BJ (cell line): Measurements from ENCODE around the gene CRISP2. TPM values are rescaled to one million over a fixed set of nuclear protein-coding genes. Genes with fewer than 3 reads are reported as not detected.

Experiments
- CTCF ChIA-PET: fragments of 350-600 bp; formaldehyde crosslinking; extraction: SDS; loops from one replicate; lab custom pipeline; 2021; ENCODE audit warnings: antibody characterized with exemption, inconsistent platforms; lab: Yijun Ruan, JAX
- POLR2A ChIA-PET: fragments of 300-600 bp; sonication (Branson Sonifier 250); formaldehyde crosslinking; extraction: SDS; loops from one replicate; lab custom pipeline; 2021; ENCODE audit warnings: antibody characterized with exemption; lab: Charles Lee
- DNase-seq: peaks from one replicate; pipeline ENCODE4 v3.0.0-alpha.2; 2011; ENCODE audit warnings: low read depth
- H3K27me3 ChIP-seq: 2 replicates; pipeline ENCODE4 v1.6.0; 2011; ENCODE audit warnings: low read length; ENCODE audit not compliant: control insufficient read depth, insufficient read depth
- H3K36me3 ChIP-seq: 2 replicates; pipeline ENCODE4 v1.5.1; 2011; ENCODE audit warnings: low read length; ENCODE audit not compliant: control insufficient read depth, insufficient read depth
- H3K4me3 ChIP-seq: 2 replicates; pipeline ENCODE4 v1.5.1; 2011; ENCODE audit warnings: low read depth, mild to moderate bottlenecking, control low read depth, low read length
- CTCF ChIP-seq: IDR thresholded peaks from 2 replicates; pipeline ENCODE4 v1.5.1; 2011; ENCODE audit warnings: low read depth, mild to moderate bottlenecking, control low read depth, inconsistent platforms, low read length, moderate library complexity; ENCODE audit not compliant: insufficient read depth
- polyA plus RNA-seq: library from polyadenylated mRNA; depleted of rRNA; stranded (reverse); fragments of >200 nt; gene quantifications from 2 replicates; pipeline ENCODE4 v1.2.3, GENCODE V29; 2011

Gene CRISP2
- polyA plus RNA-seq, 1 experiment = not detected

- no peak for DNase-seq
- POLR2A ChIA-PET = no interaction called here
Measured at GRCh38 chr6:49649988-49650387, 63.4 kb downstream of the CRISP2 start.

GRCh38 chr6:49648036-49648435 is 65.3 kb downstream of the CRISP2 start:
- TF ChIP-seq CTCF = no peak
- Histone ChIP-seq H3K4me3 (no peak overlapping the region), H3K27me3 (no peaks in the 10 kb centered on the region), H3K36me3 (no peaks in the 10 kb centered on the region)
- no peak for DNase-seq
- POLR2A ChIA-PET = no interaction called here
- CTCF ChIA-PET = no interaction called here

More at GRCh38 chr6:49649988-49650387, 63.4 kb downstream of the CRISP2 start:
- TF ChIP-seq CTCF = no peak
- CTCF ChIA-PET = interaction anchor here (0.6 kb wide), 2 partner anchors 53 to 1199 kb away, joined by 3 read pairs; no protein-coding TSS in a partner anchor
- H3K4me3 ChIP-seq = no peak overlapping the region
- H3K36me3 ChIP-seq = no peaks in the 10 kb centered on the region
- no peaks in the 10 kb centered on the region for H3K27me3 ChIP-seq

- H3K27me3 ChIP-seq = no peaks in the 10 kb centered on the region
- H3K36me3 ChIP-seq = no peaks in the 10 kb centered on the region
- DNase-seq = no peak
- ChIA-PET POLR2A (no interaction called here), CTCF (no interaction called here)
- no peak for TF ChIP-seq CTCF
- H3K4me3 ChIP-seq = no peak overlapping the region
Measured at GRCh38 chr6:49647476-49647875, 65.9 kb downstream of the CRISP2 start.

- Histone ChIP-seq H3K27me3 (no peaks in the 10 kb centered on the region), H3K4me3 (no peak overlapping the region), H3K36me3 (no peaks in the 10 kb centered on the region)
- no peak for TF ChIP-seq CTCF
- ChIA-PET POLR2A (no interaction called here), CTCF (no interaction called here)
- DNase-seq = no peak
Measured at GRCh38 chr6:49646942-49647341, 66.4 kb downstream of the CRISP2 start.

- Histone ChIP-seq H3K4me3 (no peak overlapping the region), H3K36me3 (no peaks in the 10 kb centered on the region), H3K27me3 (no peaks in the 10 kb centered on the region)
- DNase-seq = no peak
- POLR2A ChIA-PET = no interaction called here
- no peak for TF ChIP-seq CTCF
- CTCF ChIA-PET = interaction anchor here (0.6 kb wide), 1 partner anchor 20 kb away, joined by 3 read pairs; no protein-coding TSS in a partner anchor
Measured at GRCh38 chr6:49646130-49646824, 67.1 kb downstream of the CRISP2 start.
